HFFc6 (cell line): ENCODE measurements around the gene ACTL9. TPM values are rescaled to one million over a fixed set of nuclear protein-coding genes. Genes with fewer than 3 reads are reported as not detected.

Experiments used
- DNase-seq: peaks from one replicate; pipeline ENCODE4 v3.0.0-alpha.2; 2018
- H3K27ac Mint-ChIP-seq: 2 replicates; pipeline ENCODE4 v1.8.0; 2020; ENCODE audit warnings: mild to moderate bottlenecking, mixed read lengths
- H3K27me3 Mint-ChIP-seq: 2 replicates; pipeline ENCODE4 v1.8.0; 2021; ENCODE audit warnings: mild to moderate bottlenecking, moderate library complexity, mixed read lengths; ENCODE audit not compliant: insufficient read depth
- H3K36me3 Mint-ChIP-seq: 2 replicates; pipeline ENCODE4 v1.8.0; 2021; ENCODE audit warnings: low read depth, mixed read lengths
- H3K4me1 Mint-ChIP-seq: 2 replicates; pipeline ENCODE4 v1.8.0; 2020; ENCODE audit warnings: low read depth, mixed read lengths
- H3K4me3 Mint-ChIP-seq: 2 replicates; pipeline ENCODE4 v1.8.0; 2020; ENCODE audit warnings: mild to moderate bottlenecking, moderate library complexity, mixed read lengths
- H3K9me3 Mint-ChIP-seq: 2 replicates; pipeline ENCODE4 v1.8.0; 2020; ENCODE audit warnings: mild to moderate bottlenecking, mixed read lengths
- CTCF ChIP-seq: fragments of 200-600 bp; sonication (generic); IDR thresholded peaks from 2 replicates; pipeline ENCODE4 v1.5.0; 2021; ENCODE audit warnings: antibody characterized with exemption, mild to moderate bottlenecking
- total RNA-seq, 6 experiments: library from RNA; stranded (reverse); fragmentation: NEBNext Ultra II Directional; extraction: Animal tissue kit (Norgen Biotek cat#: 25700); gene quantifications; 2 replicates in 1 of 6; 3 replicates in 5 of 6; pipeline ENCODE4 v1.2.3, GENCODE V29; 2021

ACTL9 gene
- total RNA-seq, 6 experiments from 2014 or later = not detected

- H3K27me3 Mint-ChIP-seq = no peaks in the 10 kb centered on the region; the same call in 1 of the 2 replicates
- H3K4me3 Mint-ChIP-seq = no peak overlapping the region
- H3K4me1 Mint-ChIP-seq = no peaks in the 10 kb centered on the region
- peaks cover 9% of the 10 kb centered on the region for H3K36me3 Mint-ChIP-seq
- H3K27ac Mint-ChIP-seq = no peak overlapping the region
- no peak for DNase-seq
- no peak for TF ChIP-seq CTCF
- H3K9me3 Mint-ChIP-seq = peaks cover 18% of the 10 kb centered on the region
Observed at GRCh38 chr19:8675066-8675465, 23.5 kb downstream of the ACTL9 start.

GRCh38 chr19:8673276-8673891, 25.2 kb downstream of the ACTL9 start:
- Mint-ChIP-seq H3K36me3 (peaks cover 7% of the 10 kb centered on the region), H3K27me3 (no peaks in the 10 kb centered on the region; the same call in 1 of the 2 replicates), H3K9me3 (peaks cover 18% of the 10 kb centered on the region), H3K27ac (no peak overlapping the region), H3K4me3 (no peak overlapping the region), H3K4me1 (no peaks in the 10 kb centered on the region)
- DNase-seq = no peak
- TF ChIP-seq CTCF = no peak

- Mint-ChIP-seq H3K36me3 (no peaks in the 10 kb centered on the region), H3K4me3 (no peak overlapping the region), H3K27me3 (peaks cover 5% of the 10 kb centered on the region), H3K9me3 (peaks cover 12% of the 10 kb centered on the region; the same call in 1 of the 2 replicates), H3K4me1 (no peaks in the 10 kb centered on the region), H3K27ac (no peak overlapping the region)
- TF ChIP-seq CTCF = no peak
- no peak for DNase-seq
Observed at GRCh38 chr19:8666814-8667405, 31.7 kb downstream of the ACTL9 start.

- DNase-seq = no peak
- Mint-ChIP-seq H3K9me3 (peaks cover 12% of the 10 kb centered on the region; the same call in 1 of the 2 replicates), H3K4me1 (no peaks in the 10 kb centered on the region), H3K36me3 (no peaks in the 10 kb centered on the region), H3K4me3 (no peak overlapping the region), H3K27ac (no peak overlapping the region), H3K27me3 (peaks cover 5% of the 10 kb centered on the region)
- no peak for TF ChIP-seq CTCF
Observed at GRCh38 chr19:8665468-8666213, 33.0 kb downstream of the ACTL9 start.

- DNase-seq = no peak
- Mint-ChIP-seq H3K4me1 (no peaks in the 10 kb centered on the region), H3K4me3 (no peak overlapping the region), H3K36me3 (no peaks in the 10 kb centered on the region), H3K27ac (no peak overlapping the region), H3K27me3 (peaks cover 5% of the 10 kb centered on the region), H3K9me3 (peaks cover 11% of the 10 kb centered on the region; the same call in 1 of the 2 replicates)
- TF ChIP-seq CTCF = no peak
Observed at GRCh38 chr19:8664671-8665057, 33.9 kb downstream of the ACTL9 start.
